Measurements from ENCODE around the gene MED31. TPM values are rescaled to one million over a fixed set of nuclear protein-coding genes. Genes with fewer than 3 reads are reported as not detected.

The MED31 gene
- total and polyA plus RNA-seq, 2 of the 4 experiments (the other 2 are of a cell fraction), result 5.6 to 11.6 TPM

GRCh38 chr17:6682339-6682738 lies 30.9 kb upstream of the MED31 start:
- Histone ChIP-seq H3K27me3 (ENCODE audit: control insufficient read depth, insufficient read depth, low read length) (peaks cover 15% of the 10 kb centered on the region), H3K79me1 (ENCODE audit: low read depth in 1 of 2, low read length in 2 of 2) (no peaks in the 10 kb centered on the region), H3K18ac (ENCODE audit: low read depth, low read length) (no peak overlapping the region), H2BK5ac (ENCODE audit: low read depth, low read length, poor library complexity, severe bottlenecking) (no peak overlapping the region), H4K5ac (ENCODE audit: low read depth, low read length) (no peak overlapping the region), H4K8ac (ENCODE audit: low read depth in 2 of 2, low read length in 2 of 2) (no peak overlapping the region), H3K23ac (ENCODE audit: low read depth, low read length) (no peak overlapping the region), H3K4me3 (ENCODE audit: insufficient read depth, low read depth, low read length) (no peak overlapping the region), H3K56ac (ENCODE audit: extremely low read depth, insufficient read depth, low read length) (no peak overlapping the region), H2BK15ac (ENCODE audit: low read depth, low read length) (no peak overlapping the region), H3K4me2 (ENCODE audit: low read depth, low read length) (no peak overlapping the region), H2AFZ (replicated peaks; ENCODE audit: low read length, poor library complexity) (no peak overlapping the region), H3K27ac (ENCODE audit: insufficient read depth, low read length) (no peak overlapping the region), H3K36me3 (ENCODE audit: control insufficient read depth, insufficient read depth, low read length) (no peaks in the 10 kb centered on the region), H3K9me3 (ENCODE audit: control insufficient read depth, insufficient read depth, low read length) (no peaks in the 10 kb centered on the region), H2AK5ac (ENCODE audit: low read depth, low read length) (no peak overlapping the region), H3K9me1 (ENCODE audit: insufficient read depth, low read length) (no peaks in the 10 kb centered on the region), H2BK20ac (ENCODE audit: low read depth, low read length) (no peak overlapping the region), H2AK9ac (replicated peaks; ENCODE audit: low read depth, low read length, poor library complexity) (no peak overlapping the region), H4K91ac (ENCODE audit: insufficient read depth, low read depth, low read length) (no peak overlapping the region), H4K20me1 (ENCODE audit: insufficient read depth, low read length) (no peaks in the 10 kb centered on the region), H3K4me1 (ENCODE audit: control insufficient read depth, insufficient read depth, low read length) (no peaks in the 10 kb centered on the region), H3K9ac (ENCODE audit: low read depth, low read length) (no peak overlapping the region), H3K14ac (replicated peaks; ENCODE audit: low read depth, low read length) (no peak overlapping the region), H2BK120ac (ENCODE audit: low read depth, low read length) (no peak overlapping the region), H3K4ac (ENCODE audit: low read depth, low read length) (no peak overlapping the region)
- intact Hi-C loops (cut with micrococcal nuclease), result no loop called here
- DNase-seq, result no peak
- no peak for TF ChIP-seq CHD1 (IDR thresholded peaks at IDR 0.05; ENCODE audit: low read depth, low read length)
- no peak for TF ChIP-seq CEBPB (IDR thresholded peaks at IDR 0.05; ENCODE audit: low read depth, low read length)
- no peak for TF ChIP-seq MAZ (IDR thresholded peaks at IDR 0.05; ENCODE audit: borderline replicate concordance, low read depth, low read length)
- TF ChIP-seq CTCF (conservative IDR thresholded peaks at IDR 0.05; ENCODE audit: low read depth, low read length), result no peak
- TF ChIP-seq ELK1 (IDR thresholded peaks at IDR 0.05; ENCODE audit: borderline replicate concordance, low read depth, low read length), result no peak
- TF ChIP-seq SMC3 (IDR thresholded peaks at IDR 0.05; ENCODE audit: low read depth, low read length), result no peak
- TF ChIP-seq NFE2L2 (IDR thresholded peaks at IDR 0.05; ENCODE audit: low read depth, low read length), result no peak
- no peak for TF ChIP-seq RFX5 (IDR thresholded peaks at IDR 0.05; ENCODE audit: low read depth, low read length)
- TF ChIP-seq USF2 (IDR thresholded peaks at IDR 0.05; ENCODE audit: low read depth, low read length), result no peak
- TF ChIP-seq FOS (IDR thresholded peaks at IDR 0.05; ENCODE audit: low read depth, low read length), result no peak
- no peak for TF ChIP-seq RCOR1 (IDR thresholded peaks at IDR 0.05; ENCODE audit: insufficient replicate concordance, low read length)
- TF ChIP-seq BHLHE40 (IDR thresholded peaks at IDR 0.05; ENCODE audit: low read depth, low read length), result no peak
- no peak for TF ChIP-seq MXI1 (IDR thresholded peaks at IDR 0.05; ENCODE audit: borderline replicate concordance, low read depth, low read length)
- no peak for TF ChIP-seq POLR2A (IDR thresholded peaks at IDR 0.05; ENCODE audit: low read depth, low read length)
- TF ChIP-seq MAFK (IDR thresholded peaks at IDR 0.05; ENCODE audit: low read depth, low read length), result no peak
- TF ChIP-seq RAD21 (IDR thresholded peaks at IDR 0.05; ENCODE audit: low read length), result no peak
- no TSS peak for BruUV-seq (replicated peaks)
- ChIA-PET POLR2A (ENCODE audit: unreplicated experiment) (no interaction called here), CTCF (no interaction called here)
- WGBS, 2 experiments (ENCODE audit: extremely low coverage in 2 of 2, insufficient read length in 1 of 2), result no CpG with 5 or more reads among the region's 4 CpGs
- dilution Hi-C loops (cut with HindIII; ENCODE audit: low sequenced_read_pairs, unreplicated experiment), result no loop called here
- ATAC-seq (ENCODE audit: low read depth), result no peak
- in situ Hi-C loops (cut with MboI; ENCODE audit: low sequenced_read_pairs), result no loop called here
